HT1080 (cell line): ENCODE results near the gene CD82. TPM values are rescaled to one million over a fixed set of nuclear protein-coding genes. Genes with fewer than 3 reads are reported as not detected.
A peak's percentile ranks its signal among the peaks of the same experiment; 100 is the strongest.

ENCODE experiments used
- DNase-seq: peaks from one replicate; pipeline ENCODE4 v3.0.0-alpha.2; 2015; ENCODE audit warnings: low read depth
- total RNA-seq: library from RNA; depleted of rRNA; stranded (reverse); fragments of >200 nt; shearing (Covaris generic); gene quantifications from 2 replicates; pipeline ENCODE4 v1.2.3, GENCODE V29; 2014

The CD82 gene
- total RNA-seq, 1 experiment from 2014 or later, result 41.9 TPM

GRCh38 chr11:44598831-44599230 lies 33.4 kb downstream of the CD82 start:
- DNase-seq, result no peak

- no peak for DNase-seq
These were observed 34.8 kb downstream of the CD82 start for GRCh38 chr11:44600261-44600660.

DNA sequence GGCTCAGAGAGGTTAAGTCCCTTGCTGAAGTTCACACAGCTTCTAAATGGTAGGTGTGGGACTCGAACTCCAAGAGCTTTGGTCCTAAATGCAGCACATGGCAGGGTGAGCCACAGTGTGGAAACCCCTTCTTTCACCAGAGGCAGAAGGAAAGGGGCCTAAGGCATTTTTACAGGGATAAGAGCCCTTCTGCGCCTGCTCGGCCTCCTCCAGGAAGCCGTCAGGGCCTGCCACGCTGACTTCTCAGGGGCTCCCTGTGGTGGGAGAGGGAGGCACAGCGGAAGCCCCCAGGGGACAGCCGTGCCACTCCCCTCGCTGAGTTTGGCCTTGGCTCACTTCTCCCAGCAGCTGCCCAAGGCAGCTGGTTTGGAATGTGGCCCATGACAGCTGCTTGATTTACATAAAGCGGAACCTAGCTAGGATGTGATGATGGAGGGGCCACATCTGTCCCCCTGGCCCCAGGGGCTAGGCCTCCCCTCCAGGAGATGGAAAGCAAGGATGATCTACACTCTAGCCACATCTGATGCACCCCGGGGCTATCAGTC lies 35.4 kb downstream of the CD82 start:
- DNase-seq, result no peak

- no peak for DNase-seq
These were observed 36.3 kb downstream of the CD82 start for GRCh38 chr11:44601471-44602370.

- DNase-seq, result no peak
These were observed 37.4 kb downstream of the CD82 start for GRCh38 chr11:44602891-44603310.

DNA sequence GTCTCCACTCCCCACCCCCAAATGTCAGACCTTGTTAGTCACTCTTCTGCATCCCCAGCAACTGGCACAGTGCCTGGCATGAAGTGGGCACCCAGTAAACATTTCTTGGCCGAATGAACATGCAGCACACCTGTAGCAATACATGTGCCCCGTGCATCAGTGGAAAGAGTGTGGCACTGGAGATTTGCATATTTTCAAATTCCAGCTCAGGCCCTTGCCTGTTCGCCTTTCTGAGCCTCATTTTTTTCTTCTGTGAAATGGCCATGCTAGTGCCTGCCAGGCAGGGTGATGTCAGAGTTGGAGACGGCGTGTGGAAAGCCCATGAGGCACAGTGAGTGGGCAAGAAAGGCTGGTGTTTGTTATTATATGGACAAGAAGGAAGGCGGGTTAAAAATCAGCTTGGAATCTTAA lies 38.7 kb downstream of the CD82 start:
- DNase-seq, result no peak

DNA sequence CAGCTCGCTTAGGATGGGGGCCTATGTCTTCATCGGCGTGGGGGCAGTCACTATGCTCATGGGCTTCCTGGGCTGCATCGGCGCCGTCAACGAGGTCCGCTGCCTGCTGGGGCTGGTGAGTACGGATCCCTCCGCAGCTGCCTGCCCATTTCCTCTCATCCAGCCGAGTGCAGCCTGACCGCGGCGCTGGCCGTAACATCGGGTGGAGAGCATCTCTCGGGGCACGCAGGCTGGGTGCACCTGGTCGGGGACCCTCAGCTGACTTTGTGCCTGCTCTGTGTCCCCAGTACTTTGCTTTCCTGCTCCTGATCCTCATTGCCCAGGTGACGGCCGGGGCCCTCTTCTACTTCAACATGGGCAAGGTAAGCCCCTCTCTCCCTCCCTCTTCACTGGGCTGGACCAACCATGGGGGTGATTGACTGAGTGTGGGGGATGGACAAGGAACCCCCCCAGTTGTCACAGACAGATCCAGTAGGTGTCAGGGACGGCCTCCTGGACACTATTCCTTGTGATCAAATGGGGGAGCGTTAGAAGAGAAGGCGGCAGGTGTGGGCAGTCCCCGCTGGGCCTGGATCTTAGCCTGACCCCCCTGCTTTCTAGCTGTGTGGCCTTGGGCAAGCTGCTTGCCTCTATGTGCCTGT lies 39.7 kb downstream of the CD82 start:
- DNase-seq, result no peak

- DNase-seq, result no peak
These were observed 40.5 kb downstream of the CD82 start for GRCh38 chr11:44605965-44606364.

GRCh38 chr11:44606472-44606871 lies 41.0 kb downstream of the CD82 start:
- no peak for DNase-seq

DNA sequence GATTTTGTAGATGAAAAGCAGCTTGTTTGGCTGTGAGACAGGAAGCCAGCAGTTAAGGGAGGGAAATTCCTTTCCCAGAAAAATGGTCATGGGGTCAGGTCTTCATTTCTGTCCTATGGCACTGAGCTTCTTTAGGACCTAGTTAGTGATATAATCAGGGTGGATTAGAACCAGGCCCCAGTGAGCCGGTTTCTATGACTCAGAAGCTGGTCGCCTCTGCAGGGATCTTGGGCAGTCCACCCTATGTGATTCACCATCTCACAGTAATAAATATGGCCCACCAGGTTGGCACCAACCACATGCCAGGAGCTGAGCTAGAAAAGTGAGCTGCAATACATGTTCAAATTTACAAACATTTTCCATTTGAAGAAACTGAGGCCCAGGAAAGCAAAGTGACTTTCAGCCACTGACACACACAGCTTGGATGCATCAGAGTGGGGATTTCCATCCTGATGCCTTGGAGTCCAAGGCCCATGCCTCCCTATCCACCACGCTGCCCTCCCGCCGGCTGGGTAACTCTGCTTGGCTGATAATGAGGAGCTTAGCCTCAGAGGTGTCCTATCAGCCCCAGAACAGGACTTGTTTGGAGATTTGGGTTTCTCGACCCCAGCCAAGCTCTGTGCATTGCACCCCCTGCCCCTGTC lies 42.0 kb downstream of the CD82 start:
- DNase-seq, result peak; percentile 73

- no peak for DNase-seq
These were observed 42.5 kb downstream of the CD82 start for GRCh38 chr11:44607987-44608386.

- DNase-seq, result no peak
These were observed 43.2 kb downstream of the CD82 start for GRCh38 chr11:44608651-44608990.

GRCh38 chr11:44608991-44609782 lies 43.7 kb downstream of the CD82 start:
- DNase-seq, result no peak

DNA sequence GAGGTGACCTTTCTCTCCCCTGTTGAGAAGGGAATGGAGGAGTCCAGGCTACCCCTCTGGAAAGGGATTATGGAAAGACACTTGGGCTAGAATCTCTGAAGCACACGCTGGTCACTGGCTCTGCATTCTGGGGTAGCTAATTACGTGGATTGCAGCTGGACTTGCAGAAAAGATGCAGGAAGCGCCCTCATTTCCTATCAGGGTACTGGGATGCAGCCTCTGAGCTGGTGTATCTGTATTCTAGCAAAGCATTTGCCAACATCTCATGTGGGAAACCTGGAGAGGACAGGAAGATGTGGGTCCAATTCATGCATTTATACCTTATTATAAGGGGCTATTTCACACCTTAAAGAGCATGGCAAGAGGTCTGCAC lies 44.3 kb downstream of the CD82 start:
- no peak for DNase-seq

DNA sequence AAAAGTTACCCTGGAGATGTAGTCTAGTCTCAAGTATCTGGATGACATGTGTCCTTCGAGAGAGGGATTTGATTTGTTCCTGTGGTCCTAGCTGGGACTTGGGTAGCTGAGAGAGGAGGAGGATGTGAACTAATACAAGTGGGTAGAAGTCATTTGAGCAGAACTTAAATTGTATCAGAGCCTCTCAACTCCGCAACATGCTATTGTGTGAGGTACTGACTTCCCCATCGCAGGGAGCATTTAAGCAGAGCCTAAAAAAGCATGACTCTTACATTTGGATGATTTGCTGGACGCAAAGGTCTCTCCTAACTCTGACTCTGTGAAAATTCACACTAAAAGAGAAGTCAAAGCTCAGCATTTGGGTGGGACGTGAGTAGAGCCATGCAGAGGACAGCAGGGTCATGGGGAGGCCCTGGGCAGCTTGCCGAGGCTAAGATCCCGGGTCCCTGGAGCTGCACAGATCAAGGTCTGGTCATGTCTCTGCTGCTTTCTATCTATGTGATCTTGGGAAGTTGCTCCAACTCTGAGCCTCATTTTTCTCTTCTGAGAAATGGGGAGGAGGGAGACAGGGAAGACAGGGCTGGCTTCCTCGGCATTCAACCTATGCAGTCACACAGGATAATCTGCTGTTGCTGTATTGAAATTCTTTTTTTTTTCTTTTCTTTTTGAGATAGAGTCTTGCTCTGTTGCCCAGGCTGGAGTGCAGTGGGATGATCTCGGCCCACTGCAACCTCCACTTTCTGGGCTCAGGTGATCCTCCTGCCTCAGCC lies 44.9 kb downstream of the CD82 start:
- DNase-seq, result no peak

DNA sequence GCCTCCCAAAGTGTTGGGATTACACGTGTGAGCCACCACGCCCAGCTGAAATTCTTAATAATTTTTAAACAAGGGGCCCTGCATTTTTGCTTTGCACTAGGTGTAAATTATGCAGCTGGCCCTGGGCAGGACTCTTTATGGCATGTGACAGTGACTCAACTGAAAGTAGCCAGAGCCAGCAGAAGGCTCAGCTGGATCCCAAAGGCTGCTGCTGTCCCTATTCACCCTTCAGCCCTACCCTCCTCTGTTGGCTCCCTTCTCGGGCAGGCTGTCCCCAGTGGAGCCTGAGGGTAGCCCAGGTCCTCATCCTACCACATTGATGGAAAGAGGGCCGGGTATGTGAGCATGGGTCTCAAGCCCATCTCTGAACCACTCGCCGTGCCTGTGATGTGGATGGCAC lies 45.6 kb downstream of the CD82 start:
- no peak for DNase-seq

- no peak for DNase-seq
These were observed 46.4 kb downstream of the CD82 start for GRCh38 chr11:44611687-44612434.

DNA sequence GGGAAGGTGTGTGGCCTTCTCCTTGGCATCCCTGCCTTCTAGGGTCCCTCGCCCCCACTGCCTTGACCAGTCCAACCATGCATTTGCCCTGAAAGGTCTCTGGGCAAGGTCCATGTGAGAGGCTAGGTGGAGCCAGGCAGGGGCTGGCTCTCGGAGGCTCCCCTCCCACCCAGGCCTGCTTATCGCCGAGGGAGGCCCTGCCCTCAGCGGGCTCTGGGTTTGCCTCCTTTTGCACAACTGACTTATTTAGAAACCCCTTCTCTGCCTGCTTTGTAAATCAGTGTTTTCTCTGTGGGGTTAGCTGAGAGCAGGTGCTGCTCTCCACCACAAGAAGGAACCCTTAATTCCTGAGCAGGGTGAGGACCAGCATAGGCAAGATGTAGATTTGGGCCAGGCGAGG lies 47.7 kb downstream of the CD82 start:
- DNase-seq, result no peak

DNA sequence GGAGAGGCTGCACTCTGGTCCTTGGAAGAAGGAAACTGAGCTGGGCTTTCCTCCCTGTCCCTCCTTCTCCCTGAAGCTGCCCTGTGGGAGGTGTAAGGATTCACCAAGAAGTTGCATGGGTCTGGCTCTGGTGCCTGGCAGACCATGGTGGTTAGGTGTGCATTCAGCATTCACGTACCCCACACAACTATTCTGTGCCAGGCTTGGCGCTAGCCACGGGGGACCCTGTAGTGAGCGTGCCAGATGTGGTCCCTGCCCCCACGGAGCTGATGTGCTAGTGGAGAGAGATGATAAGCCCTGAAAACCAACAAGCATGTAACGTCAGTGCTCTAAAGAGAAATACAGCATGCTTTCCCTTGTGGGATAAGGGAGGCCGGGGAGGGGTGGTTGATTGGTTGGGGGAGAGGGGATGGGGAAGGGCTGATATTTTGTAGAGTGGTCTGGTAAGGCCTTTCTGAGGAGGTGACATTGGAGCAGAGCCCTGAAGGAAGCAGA lies 48.9 kb downstream of the CD82 start:
- DNase-seq, result no peak
